Retinal pigment epithelial cell (primary cell): Measurements from ENCODE around the gene SLC7A7.

Experiments used
- DNase-seq: peaks from one replicate; pipeline ENCODE4 v3.0.0-alpha.2; 2010; ENCODE audit warnings: low read depth
- H3K4me3 ChIP-seq: 2 replicates; pipeline ENCODE4 v1.5.1; 2011; ENCODE audit warnings: mild to moderate bottlenecking, low read length, control low read depth, moderate library complexity
- TF ChIP-seq, protein P1 (sequence below): conservative IDR thresholded peaks from 2 replicates; pipeline ENCODE4 v1.5.1; 2011; ENCODE audit warnings: low read depth, low read length, control low read depth, inconsistent platforms

SLC7A7 gene

DNA sequence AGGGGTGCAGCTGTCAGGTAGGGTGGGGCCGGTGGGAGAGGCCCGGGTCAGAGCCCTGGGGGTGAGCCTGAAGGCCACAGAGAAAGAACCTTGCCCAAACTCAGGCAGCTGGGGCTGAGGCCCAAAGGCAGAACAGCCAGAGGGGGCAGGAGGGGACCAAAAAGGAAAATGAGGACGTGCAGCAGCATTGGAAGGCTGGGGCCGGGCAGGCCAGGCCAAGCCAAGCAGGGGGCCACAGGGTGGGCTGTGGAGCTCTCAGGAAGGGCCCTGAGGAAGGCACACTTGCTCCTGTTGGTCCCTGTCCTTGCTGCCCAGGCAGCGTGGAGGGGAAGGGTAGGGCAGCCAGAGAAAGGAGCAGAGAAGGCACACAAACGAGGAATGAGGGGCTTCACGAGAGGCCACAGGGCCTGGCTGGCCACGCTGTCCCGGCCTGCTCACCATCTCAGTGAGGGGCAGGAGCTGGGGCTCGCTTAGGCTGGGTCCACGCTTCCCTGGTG is 31.6 kb upstream of the SLC7A7 start:
- DNase-seq, result no peak
- H3K4me3 ChIP-seq, result no peak overlapping the region
- TF ChIP-seq, protein P1, sequence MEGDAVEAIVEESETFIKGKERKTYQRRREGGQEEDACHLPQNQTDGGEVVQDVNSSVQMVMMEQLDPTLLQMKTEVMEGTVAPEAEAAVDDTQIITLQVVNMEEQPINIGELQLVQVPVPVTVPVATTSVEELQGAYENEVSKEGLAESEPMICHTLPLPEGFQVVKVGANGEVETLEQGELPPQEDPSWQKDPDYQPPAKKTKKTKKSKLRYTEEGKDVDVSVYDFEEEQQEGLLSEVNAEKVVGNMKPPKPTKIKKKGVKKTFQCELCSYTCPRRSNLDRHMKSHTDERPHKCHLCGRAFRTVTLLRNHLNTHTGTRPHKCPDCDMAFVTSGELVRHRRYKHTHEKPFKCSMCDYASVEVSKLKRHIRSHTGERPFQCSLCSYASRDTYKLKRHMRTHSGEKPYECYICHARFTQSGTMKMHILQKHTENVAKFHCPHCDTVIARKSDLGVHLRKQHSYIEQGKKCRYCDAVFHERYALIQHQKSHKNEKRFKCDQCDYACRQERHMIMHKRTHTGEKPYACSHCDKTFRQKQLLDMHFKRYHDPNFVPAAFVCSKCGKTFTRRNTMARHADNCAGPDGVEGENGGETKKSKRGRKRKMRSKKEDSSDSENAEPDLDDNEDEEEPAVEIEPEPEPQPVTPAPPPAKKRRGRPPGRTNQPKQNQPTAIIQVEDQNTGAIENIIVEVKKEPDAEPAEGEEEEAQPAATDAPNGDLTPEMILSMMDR, result no peak

DNA sequence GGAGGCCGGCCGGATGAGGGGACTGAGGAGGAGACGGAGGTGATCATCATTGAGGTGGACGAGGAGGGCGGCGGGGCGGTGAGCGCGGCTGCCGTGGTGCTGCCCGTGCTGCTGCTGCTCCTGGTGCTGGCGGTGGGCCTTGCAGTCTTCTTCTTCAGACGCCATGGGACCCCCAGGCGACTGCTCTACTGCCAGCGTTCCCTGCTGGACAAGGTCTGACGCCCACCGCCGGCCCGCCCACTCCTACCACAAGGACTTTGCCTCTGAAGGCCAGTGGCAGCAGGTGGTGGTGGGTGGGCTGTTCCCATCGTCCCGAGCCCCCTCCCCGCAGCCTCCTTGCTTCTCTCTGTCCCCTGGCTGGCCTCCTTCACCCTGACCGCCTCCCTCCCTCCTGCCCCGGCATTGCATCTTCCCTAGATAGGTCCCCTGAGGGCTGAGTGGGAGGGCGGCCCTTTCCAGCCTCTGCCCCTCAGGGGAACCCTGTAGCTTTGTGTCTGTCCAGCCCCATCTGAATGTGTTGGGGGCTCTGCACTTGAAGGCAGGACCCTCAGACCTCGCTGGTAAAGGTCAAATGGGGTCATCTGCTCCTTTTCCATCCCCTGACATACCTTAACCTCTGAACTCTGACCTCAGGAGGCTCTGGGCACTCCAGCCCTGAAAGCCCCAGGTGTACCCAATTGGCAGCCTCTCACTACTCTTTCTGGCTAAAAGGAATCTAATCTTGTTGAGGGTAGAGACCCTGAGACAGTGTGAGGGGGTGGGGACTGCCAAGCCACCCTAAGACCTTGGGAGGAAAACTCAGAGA is 30.8 kb upstream of the SLC7A7 start:
- no peak overlapping the region for H3K4me3 ChIP-seq
- TF ChIP-seq, protein P1, result no peak
- no peak for DNase-seq

DNA sequence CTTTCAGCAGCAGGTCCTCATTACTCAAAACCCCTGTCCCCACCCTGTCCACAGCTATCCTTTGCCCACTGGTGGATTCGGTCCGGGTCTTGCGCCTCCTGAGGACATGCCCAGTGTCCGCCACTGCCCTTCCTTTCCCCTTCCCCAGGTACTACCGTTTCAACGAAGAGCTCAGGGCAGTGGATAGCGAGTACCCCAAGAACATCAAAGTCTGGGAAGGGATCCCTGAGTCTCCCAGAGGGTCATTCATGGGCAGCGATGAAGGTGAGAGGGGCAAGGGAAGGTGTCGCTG is 29.8 kb upstream of the SLC7A7 start:
- no peak overlapping the region for H3K4me3 ChIP-seq
- TF ChIP-seq, protein P1, result no peak
- no peak for DNase-seq

DNA sequence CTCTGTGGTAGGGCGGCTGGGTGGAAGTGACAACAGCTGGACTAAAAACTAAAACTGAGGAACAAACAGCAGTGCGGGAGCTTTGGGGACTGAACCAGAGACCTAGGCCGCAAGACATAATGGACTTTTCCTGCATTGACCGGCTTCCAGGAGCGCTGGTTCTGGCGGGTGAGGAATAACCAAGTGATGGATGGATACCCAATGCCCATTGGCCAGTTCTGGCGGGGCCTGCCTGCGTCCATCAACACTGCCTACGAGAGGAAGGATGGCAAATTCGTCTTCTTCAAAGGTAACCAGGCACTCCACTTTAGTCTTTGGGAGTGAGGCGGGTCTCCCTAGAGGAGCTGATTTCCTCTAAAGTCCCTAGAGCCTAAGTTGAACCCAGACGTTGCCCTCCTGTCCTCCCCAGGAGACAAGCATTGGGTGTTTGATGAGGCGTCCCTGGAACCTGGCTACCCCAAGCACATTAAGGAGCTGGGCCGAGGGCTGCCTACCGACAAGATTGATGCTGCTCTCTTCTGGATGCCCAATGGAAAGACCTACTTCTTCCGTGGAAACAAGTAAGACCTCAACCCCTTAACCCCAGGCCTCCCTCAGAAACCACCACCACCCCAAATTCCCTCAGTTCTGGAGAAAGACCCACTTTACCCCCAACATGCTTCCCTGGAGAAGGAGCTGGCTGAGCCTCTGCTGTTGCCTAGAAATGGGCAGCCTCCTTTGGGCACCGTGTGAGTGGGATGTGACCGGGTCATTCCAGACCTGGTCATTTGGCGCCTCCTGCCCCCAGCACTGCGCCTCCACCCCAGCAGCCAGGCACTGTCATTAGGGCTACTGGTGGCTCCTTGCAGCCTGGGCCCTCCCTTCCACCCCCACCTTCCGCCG is 29.2 kb upstream of the SLC7A7 start:
- TF ChIP-seq, protein P1, result no peak
- no peak for DNase-seq
- H3K4me3 ChIP-seq, result no peak overlapping the region

DNA sequence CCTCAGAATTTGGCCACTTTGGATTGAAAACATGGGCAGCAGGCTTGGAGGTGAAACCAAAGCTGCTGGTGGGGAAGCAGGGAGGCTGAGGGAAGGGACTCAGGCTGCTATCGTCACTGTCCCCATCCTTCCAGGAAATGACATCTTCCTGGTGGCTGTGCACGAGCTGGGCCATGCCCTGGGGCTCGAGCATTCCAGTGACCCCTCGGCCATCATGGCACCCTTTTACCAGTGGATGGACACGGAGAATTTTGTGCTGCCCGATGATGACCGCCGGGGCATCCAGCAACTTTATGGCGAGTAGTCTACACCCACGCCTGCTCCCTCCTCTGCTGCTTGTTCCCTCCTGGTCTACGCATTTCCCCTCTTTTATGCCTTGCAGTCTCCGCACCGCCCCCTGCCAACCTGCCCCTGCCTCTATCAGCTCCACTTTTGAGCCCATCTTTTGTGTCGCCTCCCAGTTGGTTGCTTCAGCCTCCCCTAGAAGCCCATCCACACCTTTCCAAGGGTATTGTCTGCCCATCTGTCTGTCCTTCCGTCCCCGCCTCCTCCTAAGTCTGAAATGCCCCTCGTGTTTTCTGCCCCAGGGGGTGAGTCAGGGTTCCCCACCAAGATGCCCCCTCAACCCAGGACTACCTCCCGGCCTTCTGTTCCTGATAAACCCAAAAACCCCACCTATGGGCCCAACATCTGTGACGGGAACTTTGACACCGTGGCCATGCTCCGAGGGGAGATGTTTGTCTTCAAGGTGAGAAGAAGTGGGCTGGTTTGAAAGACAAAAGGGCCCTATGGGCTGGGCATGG is 28.1 kb upstream of the SLC7A7 start:
- H3K4me3 ChIP-seq, result no peak overlapping the region
- TF ChIP-seq, protein P1, result no peak
- no peak for DNase-seq

DNA sequence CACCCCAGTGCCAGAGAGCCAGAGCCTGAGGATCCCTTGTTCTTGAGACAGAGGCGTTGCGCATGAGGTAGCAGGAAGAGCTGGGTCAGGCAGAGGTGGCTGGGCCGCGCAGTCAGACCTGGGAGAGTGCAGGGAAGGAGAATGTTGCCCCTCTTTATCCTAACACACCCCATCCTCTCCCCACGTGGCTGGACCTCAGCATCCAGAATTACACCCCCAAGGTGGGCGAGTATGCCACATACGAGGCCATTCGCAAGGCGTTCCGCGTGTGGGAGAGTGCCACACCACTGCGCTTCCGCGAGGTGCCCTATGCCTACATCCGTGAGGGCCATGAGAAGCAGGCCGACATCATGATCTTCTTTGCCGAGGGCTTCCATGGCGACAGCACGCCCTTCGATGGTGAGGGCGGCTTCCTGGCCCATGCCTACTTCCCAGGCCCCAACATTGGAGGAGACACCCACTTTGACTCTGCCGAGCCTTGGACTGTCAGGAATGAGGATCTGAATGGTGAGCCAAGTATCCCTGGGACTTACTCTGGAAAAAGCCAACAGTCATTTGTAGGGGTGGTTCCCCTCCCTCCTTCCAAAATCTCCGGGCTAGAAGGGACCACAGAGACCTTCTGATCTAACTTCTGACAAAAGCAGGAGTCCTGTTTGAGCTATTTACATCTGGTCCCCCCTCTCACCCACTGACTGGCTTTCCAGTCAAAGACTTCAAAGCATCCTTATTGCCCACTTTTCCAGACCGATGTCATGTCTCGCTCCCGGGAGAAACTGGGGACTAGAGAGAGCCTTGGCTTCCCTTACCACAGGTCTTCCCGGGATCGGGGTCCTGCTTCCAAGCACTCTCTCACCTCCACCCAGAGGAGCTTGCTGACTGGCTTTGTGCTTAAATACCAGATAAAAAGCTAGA is 27.2 kb upstream of the SLC7A7 start:
- no peak for DNase-seq
- H3K4me3 ChIP-seq, result no peak overlapping the region
- TF ChIP-seq, protein P1, result no peak
